ENCODE measurements around the gene CACNA1A.
"Not testable (repeated sequence)": the region's sequence is repeated elsewhere in the genome, so short reads cannot be mapped to it uniquely, and the experiment has no call there.

The CACNA1A gene

GRCh38 chr19:13277104-13277809 lies 229.0 kb downstream of the CACNA1A start:
- DNase-seq (ENCODE audit: low spot score) = no peak

- no peak for DNase-seq (ENCODE audit: low spot score)
Observed at GRCh38 chr19:13275016-13275722, 231.1 kb downstream of the CACNA1A start.

GRCh38 chr19:13270514-13271105 lies 235.7 kb downstream of the CACNA1A start:
- no peak for DNase-seq (ENCODE audit: low spot score)

GRCh38 chr19:13269348-13269747 lies 236.9 kb downstream of the CACNA1A start:
- DNase-seq (ENCODE audit: low spot score) = no peak

- DNase-seq (ENCODE audit: low spot score) = no peak
Observed at GRCh38 chr19:13267889-13268288, 238.4 kb downstream of the CACNA1A start.

- DNase-seq (ENCODE audit: low spot score) = no peak
Observed at GRCh38 chr19:13267131-13267530, 239.1 kb downstream of the CACNA1A start.

GRCh38 chr19:13262450-13262849 lies 243.8 kb downstream of the CACNA1A start:
- no peak for DNase-seq (ENCODE audit: low spot score)

GRCh38 chr19:13260883-13261653 lies 245.2 kb downstream of the CACNA1A start:
- DNase-seq (ENCODE audit: low spot score) = no peak

GRCh38 chr19:13256918-13257317 lies 249.4 kb downstream of the CACNA1A start:
- no peak for DNase-seq (ENCODE audit: low spot score)

GRCh38 chr19:13256398-13256797 lies 249.9 kb downstream of the CACNA1A start:
- DNase-seq (ENCODE audit: low spot score) = not testable (repeated sequence)

- DNase-seq (ENCODE audit: low spot score) = no peak
Observed at GRCh38 chr19:13255719-13256059, 250.6 kb downstream of the CACNA1A start.

- no peak for DNase-seq (ENCODE audit: low spot score)
Observed at GRCh38 chr19:13255041-13255718, 251.1 kb downstream of the CACNA1A start.

- DNase-seq (ENCODE audit: low spot score) = no peak
Observed at GRCh38 chr19:13252569-13253335, 253.5 kb downstream of the CACNA1A start.

- DNase-seq (ENCODE audit: low spot score) = no peak
Observed at GRCh38 chr19:13244920-13245319, 261.4 kb downstream of the CACNA1A start.

GRCh38 chr19:13241231-13242104 lies 264.8 kb downstream of the CACNA1A start:
- no peak for DNase-seq (ENCODE audit: low spot score)

- no peak for DNase-seq (ENCODE audit: low spot score)
Observed at GRCh38 chr19:13240312-13241022, 265.8 kb downstream of the CACNA1A start.

GRCh38 chr19:13238891-13239534 lies 267.3 kb downstream of the CACNA1A start:
- no peak for DNase-seq (ENCODE audit: low spot score)

- DNase-seq (ENCODE audit: low spot score) = no peak
Observed at GRCh38 chr19:13234518-13234917, 271.8 kb downstream of the CACNA1A start.

- no peak for DNase-seq (ENCODE audit: low spot score)
Observed at GRCh38 chr19:13231663-13232062, 274.6 kb downstream of the CACNA1A start.

Data from left forelimb (tissue), 1 donor.